ENCODE measurements around the gene RAD51B.

The RAD51B gene

GRCh38 chr14:68633131-68633991 is 813.8 kb downstream of the RAD51B start:
- Mint-ChIP-seq H3K36me3 (ENCODE audit: low read depth) (no peaks in the 10 kb centered on the region), H3K27ac (peak overlapping the region in 2 of 3 experiments; percentile 97 to 100), H3K27me3 (ENCODE audit: low read depth) (no peaks in the 10 kb centered on the region), H3K4me1 (peaks cover 67% of the 10 kb centered on the region), H3K9me3 (no peaks in the 10 kb centered on the region), H3K4me3 (peak overlapping the region; percentile 3 to 63 (median 63))
- no peak for TF ChIP-seq CTCF (IDR thresholded peaks at IDR 0.05; ENCODE audit: unreplicated experiment in 3 of 3)

GRCh38 chr14:68634332-68634731 is 814.8 kb downstream of the RAD51B start:
- Mint-ChIP-seq H3K36me3 (ENCODE audit: low read depth) (no peaks in the 10 kb centered on the region), H3K4me3 (peak overlapping the region; percentile 15 to 76 (median 35)), H3K4me1 (peaks cover 60% of the 10 kb centered on the region), H3K27me3 (ENCODE audit: low read depth) (no peaks in the 10 kb centered on the region), H3K9me3 (no peaks in the 10 kb centered on the region), H3K27ac (peak overlapping the region in 2 of 3 experiments; percentile 97 to 100)
- TF ChIP-seq CTCF (IDR thresholded peaks at IDR 0.05; ENCODE audit: unreplicated experiment in 3 of 3), result no peak

GRCh38 chr14:68634874-68635595 is 815.5 kb downstream of the RAD51B start:
- H3K4me3 Mint-ChIP-seq, result peak overlapping the region in 2 of 3 experiments; percentile 59 to 76
- no peaks in the 10 kb centered on the region for H3K27me3 Mint-ChIP-seq (ENCODE audit: low read depth)
- peak overlapping the region in 2 of 3 experiments; percentile 97 to 100 for H3K27ac Mint-ChIP-seq
- no peak for TF ChIP-seq CTCF (IDR thresholded peaks at IDR 0.05; ENCODE audit: unreplicated experiment in 3 of 3)
- no peaks in the 10 kb centered on the region for H3K9me3 Mint-ChIP-seq
- peaks cover 56% of the 10 kb centered on the region for H3K4me1 Mint-ChIP-seq
- H3K36me3 Mint-ChIP-seq (ENCODE audit: low read depth), result no peaks in the 10 kb centered on the region

GRCh38 chr14:68636597-68636996 is 817.0 kb downstream of the RAD51B start:
- H3K27ac Mint-ChIP-seq, result no peak overlapping the region
- TF ChIP-seq CTCF (IDR thresholded peaks at IDR 0.05; ENCODE audit: unreplicated experiment in 3 of 3), result no peak
- H3K4me1 Mint-ChIP-seq, result peaks cover 41% of the 10 kb centered on the region
- H3K36me3 Mint-ChIP-seq (ENCODE audit: low read depth), result peaks cover 8% of the 10 kb centered on the region
- H3K27me3 Mint-ChIP-seq (ENCODE audit: low read depth), result no peaks in the 10 kb centered on the region
- H3K4me3 Mint-ChIP-seq, result peak overlapping the region in 1 of 3 experiments; percentile 46
- peaks cover 10% of the 10 kb centered on the region for H3K9me3 Mint-ChIP-seq

GRCh38 chr14:68637106-68638021 is 817.8 kb downstream of the RAD51B start:
- TF ChIP-seq CTCF (IDR thresholded peaks at IDR 0.05; ENCODE audit: unreplicated experiment in 3 of 3), result no peak
- Mint-ChIP-seq H3K4me1 (peaks cover 34% of the 10 kb centered on the region), H3K27me3 (ENCODE audit: low read depth) (no peaks in the 10 kb centered on the region), H3K9me3 (peaks cover 15% of the 10 kb centered on the region), H3K27ac (no peak overlapping the region), H3K36me3 (ENCODE audit: low read depth) (peaks cover 8% of the 10 kb centered on the region), H3K4me3 (peak overlapping the region in 1 of 3 experiments; percentile 46)

Data from nephron (organoid).